GM23338 (cell line): ENCODE data around the gene GSS. TPM values are rescaled to one million over a fixed set of nuclear protein-coding genes. Genes with fewer than 3 reads are reported as not detected.

ENCODE experiments used
- CREB1 ChIP-seq: fragments of 250-450 bp; sonication (Bioruptor Pico); IDR thresholded peaks from 2 replicates; pipeline ENCODE4 v1.5.0; 2020; ENCODE audit warnings: low read depth, mild to moderate bottlenecking, moderate library complexity
- CTCF ChIP-seq, 2 experiments: fragments of 200-600 bp in 1 of 2; sonication (generic) in 1 of 2; conservative IDR thresholded peaks; 2 replicates each; pipeline versions ENCODE4 v1.5.1 to v1.6.1; 2016 to 2017; ENCODE audit warnings: antibody characterized with exemption in 2 of 2, low read depth in 2 of 2, mild to moderate bottlenecking in 2 of 2, moderate library complexity in 1 of 2
- ETS1 ChIP-seq: IDR thresholded peaks from 2 replicates; pipeline ENCODE4 v1.6.1; 2016; ENCODE audit warnings: antibody characterized with exemption
- POLR2AphosphoS5 ChIP-seq: IDR thresholded peaks from 2 replicates; pipeline ENCODE4 v1.6.1; 2016; ENCODE audit warnings: antibody characterized with exemption, low read depth
- STAT1 ChIP-seq: IDR thresholded peaks from one replicate; pipeline ENCODE4 v1.6.1; 2016; ENCODE audit warnings: antibody characterized with exemption; ENCODE audit not compliant: unreplicated experiment
- ZNF331 ChIP-seq: fragments of 250-450 bp; sonication (Bioruptor Pico); IDR thresholded peaks from 2 replicates; pipeline ENCODE4 v1.5.0; 2020; ENCODE audit warnings: low read depth, mild to moderate bottlenecking, moderate library complexity
- ZNF462 ChIP-seq: fragments of 250-450 bp; sonication (Bioruptor Pico); IDR thresholded peaks from 2 replicates; pipeline ENCODE4 v1.5.0; 2020; ENCODE audit warnings: mild to moderate bottlenecking, moderate library complexity
- polyA plus RNA-seq: library from polyadenylated mRNA; unstranded; fragments of >200 nt; fragmentation: Nextera tagmentation; extraction: Ambion mirVana; gene quantifications from 2 replicates; pipeline ENCODE4 v1.2.1, GENCODE V29; 2016
- total RNA-seq: library from RNA; depleted of rRNA; stranded (reverse); fragments of >200 nt; shearing (Covaris generic); gene quantifications from 2 replicates; pipeline ENCODE4 v1.2.3, GENCODE V29; 2014

Gene GSS
- total and polyA plus RNA-seq, 2 experiments from 2014 or later = 34.0 to 63.3 TPM

GRCh38 chr20:35002426-35003210 lies 47.0 kb upstream of the GSS start (continued):
- TF ChIP-seq CTCF (conservative IDR thresholded peaks at IDR 0.05; ENCODE audit: low read depth in 2 of 2) = no peak
- TF ChIP-seq ZNF331 (CRISPR knock-in tag) = no peak
- no peak for TF ChIP-seq STAT1
- TF ChIP-seq ETS1 = no peak
- TF ChIP-seq CREB1 = no peak
- TF ChIP-seq POLR2AphosphoS5 = no peak
- no peak for TF ChIP-seq ZNF462 (CRISPR knock-in tag)
